ENCODE measurements around the gene UBE2N.
A peak's percentile ranks its signal among the peaks of the same experiment; 100 is the strongest.
"Not testable (repeated sequence)": the region's sequence is repeated elsewhere in the genome, so short reads cannot be mapped to it uniquely, and the experiment has no call there.

The UBE2N gene

GRCh38 chr12:93403988-93404803 lies 37.6 kb downstream of the UBE2N start:
- Histone ChIP-seq H2AFZ (ENCODE audit: low read depth) (no peak overlapping the region), H3K27ac (no peak overlapping the region), H3K9ac (no peak overlapping the region), H3K4me2 (no peak overlapping the region), H3K4me1 (ENCODE audit: low read depth, poor library complexity, severe bottlenecking) (peaks cover 21% of the 10 kb centered on the region), H3K4me3 (IDR thresholded peaks at IDR 0.05; ENCODE audit: insufficient read depth, low read depth, low read length) (no peak overlapping the region), H3K27me3 (ENCODE audit: insufficient read depth, low read depth) (no peaks in the 10 kb centered on the region), H3K36me3 (ENCODE audit: insufficient read depth) (no peaks in the 10 kb centered on the region), H3K79me2 (ENCODE audit: insufficient read depth, low read depth) (0 out of 2 replicates have a peak, but pooled peaks cover 4% of the 10 kb centered on the region), H4K20me1 (ENCODE audit: insufficient read depth) (no peaks in the 10 kb centered on the region)
- TF ChIP-seq CTCF (conservative IDR thresholded peaks at IDR 0.05; ENCODE audit: low read depth, low read length) = no peak

- Histone ChIP-seq H3K9ac (no peak overlapping the region), H4K20me1 (ENCODE audit: insufficient read depth) (no peaks in the 10 kb centered on the region), H3K4me1 (ENCODE audit: low read depth, poor library complexity, severe bottlenecking) (peaks cover 21% of the 10 kb centered on the region), H3K4me2 (no peak overlapping the region), H3K4me3 (IDR thresholded peaks at IDR 0.05; ENCODE audit: insufficient read depth, low read depth, low read length) (no peak overlapping the region), H3K27ac (no peak overlapping the region), H3K36me3 (ENCODE audit: insufficient read depth) (0 out of 2 replicates have a peak, but pooled peaks cover 2% of the 10 kb centered on the region), H3K27me3 (ENCODE audit: insufficient read depth, low read depth) (no peaks in the 10 kb centered on the region), H3K79me2 (ENCODE audit: insufficient read depth, low read depth) (0 out of 2 replicates have a peak, but pooled peaks cover 2% of the 10 kb centered on the region), H2AFZ (ENCODE audit: low read depth) (no peak overlapping the region)
- no peak for TF ChIP-seq CTCF (conservative IDR thresholded peaks at IDR 0.05; ENCODE audit: low read depth, low read length)
Observed at GRCh38 chr12:93402333-93403311, 39.1 kb downstream of the UBE2N start.

GRCh38 chr12:93399183-93399863 lies 42.4 kb downstream of the UBE2N start:
- not testable (repeated sequence) for H3K36me3 ChIP-seq (ENCODE audit: insufficient read depth); H3K9ac ChIP-seq; H3K27ac ChIP-seq; H4K20me1 ChIP-seq (ENCODE audit: insufficient read depth); H2AFZ ChIP-seq (ENCODE audit: low read depth); H3K4me3 ChIP-seq (IDR thresholded peaks at IDR 0.05; ENCODE audit: insufficient read depth, low read depth, low read length); H3K79me2 ChIP-seq (ENCODE audit: insufficient read depth, low read depth); H3K27me3 ChIP-seq (ENCODE audit: insufficient read depth, low read depth)
- Histone ChIP-seq H3K4me2 (peak overlapping the region; percentile 50; the same call in 1 of the 2 replicates), H3K4me1 (ENCODE audit: low read depth, poor library complexity, severe bottlenecking) (peaks cover 13% of the 10 kb centered on the region)

- H3K4me2 ChIP-seq = no peak overlapping the region
- no peak overlapping the region for H3K9ac ChIP-seq
- H3K79me2 ChIP-seq (ENCODE audit: insufficient read depth, low read depth) = peaks cover 11% of the 10 kb centered on the region; the same call in 1 of the 2 replicates
- H2AFZ ChIP-seq (ENCODE audit: low read depth) = no peak overlapping the region
- no peak overlapping the region for H3K27ac ChIP-seq
- TF ChIP-seq CTCF (conservative IDR thresholded peaks at IDR 0.05; ENCODE audit: low read depth, low read length) = no peak
- H3K27me3 ChIP-seq (ENCODE audit: insufficient read depth, low read depth) = no peaks in the 10 kb centered on the region
- H3K4me1 ChIP-seq (ENCODE audit: low read depth, poor library complexity, severe bottlenecking) = peaks cover 9% of the 10 kb centered on the region
- 0 out of 2 replicates have a peak, but pooled peaks cover 2% of the 10 kb centered on the region for H3K36me3 ChIP-seq (ENCODE audit: insufficient read depth)
- H4K20me1 ChIP-seq (ENCODE audit: insufficient read depth) = no peaks in the 10 kb centered on the region
- no peak overlapping the region for H3K4me3 ChIP-seq (IDR thresholded peaks at IDR 0.05; ENCODE audit: insufficient read depth, low read depth, low read length)
Observed at GRCh38 chr12:93397412-93397811, 44.3 kb downstream of the UBE2N start.
